Measurements from ENCODE around the gene LYZ.

LYZ gene

DNA sequence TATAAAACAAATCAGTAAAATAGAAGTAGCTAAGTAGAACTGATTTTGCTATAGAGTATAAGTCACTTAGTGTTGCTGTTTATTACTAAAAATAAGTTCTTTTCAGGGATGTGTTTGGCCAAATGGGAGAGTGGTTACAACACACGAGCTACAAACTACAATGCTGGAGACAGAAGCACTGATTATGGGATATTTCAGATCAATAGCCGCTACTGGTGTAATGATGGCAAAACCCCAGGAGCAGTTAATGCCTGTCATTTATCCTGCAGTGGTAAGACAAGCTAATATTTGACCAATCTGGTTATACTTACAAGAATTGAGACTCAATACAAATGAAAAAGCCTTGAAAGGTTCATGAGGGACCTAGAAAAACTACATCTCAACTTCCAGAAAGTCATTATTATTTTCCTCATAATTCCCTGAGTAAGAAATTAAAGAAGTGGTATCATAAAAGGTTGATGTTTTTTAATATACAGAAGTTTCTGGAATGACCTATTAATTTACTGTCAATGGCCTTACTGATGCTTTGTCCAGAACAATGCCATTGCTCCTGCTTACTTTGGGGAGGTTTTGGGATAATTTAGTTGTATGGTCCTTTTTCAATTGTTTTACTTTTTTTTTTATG is 1.9 kb downstream of the LYZ start:
- TF ChIP-seq, protein P1, sequence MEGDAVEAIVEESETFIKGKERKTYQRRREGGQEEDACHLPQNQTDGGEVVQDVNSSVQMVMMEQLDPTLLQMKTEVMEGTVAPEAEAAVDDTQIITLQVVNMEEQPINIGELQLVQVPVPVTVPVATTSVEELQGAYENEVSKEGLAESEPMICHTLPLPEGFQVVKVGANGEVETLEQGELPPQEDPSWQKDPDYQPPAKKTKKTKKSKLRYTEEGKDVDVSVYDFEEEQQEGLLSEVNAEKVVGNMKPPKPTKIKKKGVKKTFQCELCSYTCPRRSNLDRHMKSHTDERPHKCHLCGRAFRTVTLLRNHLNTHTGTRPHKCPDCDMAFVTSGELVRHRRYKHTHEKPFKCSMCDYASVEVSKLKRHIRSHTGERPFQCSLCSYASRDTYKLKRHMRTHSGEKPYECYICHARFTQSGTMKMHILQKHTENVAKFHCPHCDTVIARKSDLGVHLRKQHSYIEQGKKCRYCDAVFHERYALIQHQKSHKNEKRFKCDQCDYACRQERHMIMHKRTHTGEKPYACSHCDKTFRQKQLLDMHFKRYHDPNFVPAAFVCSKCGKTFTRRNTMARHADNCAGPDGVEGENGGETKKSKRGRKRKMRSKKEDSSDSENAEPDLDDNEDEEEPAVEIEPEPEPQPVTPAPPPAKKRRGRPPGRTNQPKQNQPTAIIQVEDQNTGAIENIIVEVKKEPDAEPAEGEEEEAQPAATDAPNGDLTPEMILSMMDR (IDR thresholded peaks at IDR 0.05): no peak
- Histone ChIP-seq H3K4me1 (ENCODE audit: control insufficient read depth in 1 of 2, insufficient read depth in 1 of 2, low read depth in 1 of 2, low read length in 1 of 2) (peaks cover 57 to 66% of the 10 kb centered on the region in 2 experiments), H3K27ac (peak overlapping the region; percentile 88), H3K4me3 (ENCODE audit: low read depth in 1 of 2, low read length in 1 of 2) (peak overlapping the region; percentile 70 to 74), H3K9me3 (no peaks in the 10 kb centered on the region), H3K36me3 (peaks cover 44% of the 10 kb centered on the region), H3K27me3 (no peaks in the 10 kb centered on the region)

DNA sequence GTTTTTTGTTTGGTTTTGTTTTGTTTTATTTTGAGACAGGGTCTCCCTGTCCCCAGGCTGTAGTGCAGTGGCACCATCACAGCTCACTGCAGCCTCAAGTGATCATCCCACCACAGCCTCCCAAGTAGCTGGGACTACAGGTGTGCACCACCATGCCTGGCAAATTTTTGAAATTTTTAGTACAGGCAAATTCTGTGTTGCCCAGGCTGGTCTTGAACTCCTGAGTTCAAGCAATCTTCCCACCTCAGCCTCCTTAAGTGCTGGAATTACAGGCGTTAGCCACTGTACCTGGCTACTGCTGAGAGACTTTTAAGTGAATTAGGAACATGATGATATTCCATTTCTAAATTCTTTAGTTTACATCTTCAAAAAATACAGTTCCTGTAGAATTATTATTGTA is 2.6 kb downstream of the LYZ start:
- Histone ChIP-seq H3K27me3 (no peaks in the 10 kb centered on the region), H3K9me3 (no peaks in the 10 kb centered on the region), H3K36me3 (peaks cover 44% of the 10 kb centered on the region), H3K4me3 (ENCODE audit: low read depth in 1 of 2, low read length in 1 of 2) (peak overlapping the region in 1 of 2 experiments; percentile 74), H3K4me1 (ENCODE audit: control insufficient read depth in 1 of 2, insufficient read depth in 1 of 2, low read depth in 1 of 2, low read length in 1 of 2) (peaks cover 50 to 60% of the 10 kb centered on the region in 2 experiments), H3K27ac (peak overlapping the region; percentile 88)
- TF ChIP-seq, protein P1 (IDR thresholded peaks at IDR 0.05): no peak

DNA sequence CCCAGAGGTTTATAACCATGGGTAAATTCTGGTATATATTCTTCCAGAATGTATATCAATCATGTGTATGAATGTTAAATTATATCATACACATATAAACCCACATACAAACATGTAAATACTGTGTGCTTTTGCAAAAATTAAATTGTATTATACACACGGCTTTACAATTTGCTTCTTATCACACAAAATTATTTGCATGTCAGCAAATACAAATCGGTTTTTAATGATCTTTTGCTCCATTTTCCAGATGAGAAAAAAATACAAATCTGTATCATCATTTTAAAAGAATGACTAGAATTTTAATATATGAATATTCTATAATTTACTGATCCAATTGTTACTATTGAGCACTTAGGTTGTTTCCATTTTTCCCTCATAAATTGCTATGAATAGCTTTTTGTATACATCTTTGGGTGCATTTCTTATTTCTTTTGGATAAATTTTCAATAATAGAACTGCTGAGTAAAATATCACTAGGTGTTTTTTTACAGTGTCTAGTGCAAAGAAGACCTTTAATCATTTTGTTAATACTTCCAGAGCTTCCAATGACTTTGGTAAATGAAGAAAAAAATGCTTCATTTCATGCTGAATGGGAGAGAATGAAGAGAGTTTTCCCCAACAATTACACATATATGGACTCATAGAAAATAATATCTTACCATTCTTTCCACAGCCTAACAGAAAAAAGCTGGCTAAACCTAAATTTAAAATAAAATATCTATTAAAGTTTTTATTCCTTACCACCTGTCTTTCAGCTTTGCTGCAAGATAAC is 3.5 kb downstream of the LYZ start:
- H3K27ac ChIP-seq: peak overlapping the region; percentile 88
- TF ChIP-seq, protein P1 (IDR thresholded peaks at IDR 0.05): no peak
- H3K4me3 ChIP-seq (ENCODE audit: low read depth in 1 of 2, low read length in 1 of 2): peak overlapping the region in 1 of 2 experiments; percentile 74
- peaks cover 44% of the 10 kb centered on the region for H3K36me3 ChIP-seq
- H3K9me3 ChIP-seq: no peaks in the 10 kb centered on the region
- no peaks in the 10 kb centered on the region for H3K27me3 ChIP-seq
- peaks cover 45 to 60% of the 10 kb centered on the region in 2 experiments for H3K4me1 ChIP-seq (ENCODE audit: control insufficient read depth in 1 of 2, insufficient read depth in 1 of 2, low read depth in 1 of 2, low read length in 1 of 2)

- TF ChIP-seq, protein P1 (IDR thresholded peaks at IDR 0.05): no peak
Measured at GRCh38 chr12:69352904-69353303, 4.7 kb downstream of the LYZ start.

GRCh38 chr12:69354172-69354555 is 6.0 kb downstream of the LYZ start:
- Histone ChIP-seq H3K27ac (peak overlapping the region; percentile 88), H3K4me1 (ENCODE audit: control insufficient read depth in 1 of 2, insufficient read depth in 1 of 2, low read depth in 1 of 2, low read length in 1 of 2) (peaks cover 42 to 45% of the 10 kb centered on the region in 2 experiments), H3K9me3 (no peaks in the 10 kb centered on the region), H3K36me3 (peaks cover 44% of the 10 kb centered on the region), H3K27me3 (no peaks in the 10 kb centered on the region), H3K4me3 (ENCODE audit: low read depth in 1 of 2, low read length in 1 of 2) (no peak overlapping the region)
- TF ChIP-seq, protein P1 (IDR thresholded peaks at IDR 0.05): no peak

More at GRCh38 chr12:69352904-69353303, 4.7 kb downstream of the LYZ start:
- H3K9me3 ChIP-seq: no peaks in the 10 kb centered on the region
- no peaks in the 10 kb centered on the region for H3K27me3 ChIP-seq
- H3K36me3 ChIP-seq: peaks cover 44% of the 10 kb centered on the region
- peak overlapping the region in 1 of 2 experiments; percentile 74 for H3K4me3 ChIP-seq (ENCODE audit: low read depth in 1 of 2, low read length in 1 of 2)
- H3K4me1 ChIP-seq (ENCODE audit: control insufficient read depth in 1 of 2, insufficient read depth in 1 of 2, low read depth in 1 of 2, low read length in 1 of 2): peaks cover 44 to 55% of the 10 kb centered on the region in 2 experiments
- peak overlapping the region; percentile 88 for H3K27ac ChIP-seq

Measured in neutrophil (primary cell).